GM23338 (cell line): Measurements from ENCODE around the gene BIRC5. TPM values are rescaled to one million over a fixed set of nuclear protein-coding genes. Genes with fewer than 3 reads are reported as not detected.

Experiments used
- CREB1 ChIP-seq: fragments of 250-450 bp; sonication (Bioruptor Pico); IDR thresholded peaks from 2 replicates; pipeline ENCODE4 v1.5.0; 2020; ENCODE audit warnings: low read depth, mild to moderate bottlenecking, moderate library complexity
- EZH2 ChIP-seq: fragments of 200-600 bp; sonication (generic); IDR thresholded peaks from one replicate; pipeline ENCODE4 v1.8.0; 2017; ENCODE audit warnings: antibody characterized with exemption, mild to moderate bottlenecking, low read depth; ENCODE audit not compliant: unreplicated experiment
- EZH2phosphoT487 ChIP-seq: fragments of 200-600 bp; sonication (generic); IDR thresholded peaks from one replicate; pipeline ENCODE4 v1.8.1; 2018; ENCODE audit warnings: antibody characterized with exemption; ENCODE audit not compliant: unreplicated experiment
- JUNB ChIP-seq: IDR thresholded peaks from one replicate; pipeline ENCODE4 v1.6.1; 2016; ENCODE audit warnings: antibody characterized with exemption; ENCODE audit not compliant: unreplicated experiment
- NANOG ChIP-seq: IDR thresholded peaks from 2 replicates; pipeline ENCODE4 v1.6.1; 2016; ENCODE audit warnings: antibody characterized with exemption, borderline replicate concordance
- STAT1 ChIP-seq: IDR thresholded peaks from one replicate; pipeline ENCODE4 v1.6.1; 2016; ENCODE audit warnings: antibody characterized with exemption; ENCODE audit not compliant: unreplicated experiment
- ZNF114 ChIP-seq: fragments of 250-450 bp; sonication (Bioruptor Pico); IDR thresholded peaks from 2 replicates; pipeline ENCODE4 v1.5.0; 2020; ENCODE audit warnings: mild to moderate bottlenecking, moderate library complexity
- ZNF462 ChIP-seq: fragments of 250-450 bp; sonication (Bioruptor Pico); IDR thresholded peaks from 2 replicates; pipeline ENCODE4 v1.5.0; 2020; ENCODE audit warnings: mild to moderate bottlenecking, moderate library complexity
- polyA plus RNA-seq: library from polyadenylated mRNA; unstranded; fragments of >200 nt; fragmentation: Nextera tagmentation; extraction: Ambion mirVana; gene quantifications from 2 replicates; pipeline ENCODE4 v1.2.1, GENCODE V29; 2016
- total RNA-seq: library from RNA; depleted of rRNA; stranded (reverse); fragments of >200 nt; shearing (Covaris generic); gene quantifications from 2 replicates; pipeline ENCODE4 v1.2.3, GENCODE V29; 2014
- TF ChIP-seq, protein P1 (sequence below): IDR thresholded peaks from one replicate; pipeline ENCODE4 v1.6.1; 2018; ENCODE audit warnings: antibody characterized with exemption; ENCODE audit not compliant: unreplicated experiment

BIRC5 gene
- total and polyA plus RNA-seq, 2 experiments from 2014 or later, result 89.7 to 111 TPM

GRCh38 chr17:78226055-78226758 lies 12.2 kb downstream of the BIRC5 start (continued):
- TF ChIP-seq ZNF462 (CRISPR knock-in tag) (no peak), NANOG (no peak), EZH2 (no peak), EZH2phosphoT487 (no peak), ZNF114 (CRISPR knock-in tag) (no peak), CREB1 (CRISPR knock-in tag) (no peak), STAT1 (no peak), JUNB (no peak)
- TF ChIP-seq, protein P1, sequence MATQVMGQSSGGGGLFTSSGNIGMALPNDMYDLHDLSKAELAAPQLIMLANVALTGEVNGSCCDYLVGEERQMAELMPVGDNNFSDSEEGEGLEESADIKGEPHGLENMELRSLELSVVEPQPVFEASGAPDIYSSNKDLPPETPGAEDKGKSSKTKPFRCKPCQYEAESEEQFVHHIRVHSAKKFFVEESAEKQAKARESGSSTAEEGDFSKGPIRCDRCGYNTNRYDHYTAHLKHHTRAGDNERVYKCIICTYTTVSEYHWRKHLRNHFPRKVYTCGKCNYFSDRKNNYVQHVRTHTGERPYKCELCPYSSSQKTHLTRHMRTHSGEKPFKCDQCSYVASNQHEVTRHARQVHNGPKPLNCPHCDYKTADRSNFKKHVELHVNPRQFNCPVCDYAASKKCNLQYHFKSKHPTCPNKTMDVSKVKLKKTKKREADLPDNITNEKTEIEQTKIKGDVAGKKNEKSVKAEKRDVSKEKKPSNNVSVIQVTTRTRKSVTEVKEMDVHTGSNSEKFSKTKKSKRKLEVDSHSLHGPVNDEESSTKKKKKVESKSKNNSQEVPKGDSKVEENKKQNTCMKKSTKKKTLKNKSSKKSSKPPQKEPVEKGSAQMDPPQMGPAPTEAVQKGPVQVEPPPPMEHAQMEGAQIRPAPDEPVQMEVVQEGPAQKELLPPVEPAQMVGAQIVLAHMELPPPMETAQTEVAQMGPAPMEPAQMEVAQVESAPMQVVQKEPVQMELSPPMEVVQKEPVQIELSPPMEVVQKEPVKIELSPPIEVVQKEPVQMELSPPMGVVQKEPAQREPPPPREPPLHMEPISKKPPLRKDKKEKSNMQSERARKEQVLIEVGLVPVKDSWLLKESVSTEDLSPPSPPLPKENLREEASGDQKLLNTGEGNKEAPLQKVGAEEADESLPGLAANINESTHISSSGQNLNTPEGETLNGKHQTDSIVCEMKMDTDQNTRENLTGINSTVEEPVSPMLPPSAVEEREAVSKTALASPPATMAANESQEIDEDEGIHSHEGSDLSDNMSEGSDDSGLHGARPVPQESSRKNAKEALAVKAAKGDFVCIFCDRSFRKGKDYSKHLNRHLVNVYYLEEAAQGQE, result no peak
